HEK293 (cell line): ENCODE measurements around the gene R3HDM2.

Experiments used
- CTCF ChIP-seq: fragments of 450-650 bp; formaldehyde crosslinking; IDR thresholded peaks from 2 replicates; pipeline ENCODE4 v1.5.1; 2016; ENCODE audit warnings: missing biosample characterization, missing genetic modification characterization
- KLF16 ChIP-seq: fragments of 450-650 bp; formaldehyde crosslinking; IDR thresholded peaks from 2 replicates; pipeline ENCODE4 v1.5.1; 2017; ENCODE audit warnings: missing biosample characterization, missing genetic modification characterization
- REPIN1 ChIP-seq: fragments of 450-650 bp; formaldehyde crosslinking; IDR thresholded peaks from 2 replicates; pipeline ENCODE4 v1.5.1; 2017; ENCODE audit warnings: missing biosample characterization, missing genetic modification characterization, low read depth
- SALL2 ChIP-seq: fragments of 450-650 bp; formaldehyde crosslinking; IDR thresholded peaks from 2 replicates; pipeline ENCODE4 v1.5.0; 2017; ENCODE audit warnings: missing biosample characterization, mild to moderate bottlenecking, missing genetic modification characterization, borderline replicate concordance
- SP7 ChIP-seq: fragments of 450-650 bp; formaldehyde crosslinking; IDR thresholded peaks from 2 replicates; pipeline ENCODE4 v1.5.1; 2016; ENCODE audit warnings: missing biosample characterization, missing genetic modification characterization
- YY1 ChIP-seq: fragments of 450-650 bp; formaldehyde crosslinking; IDR thresholded peaks from 2 replicates; pipeline ENCODE4 v1.5.1; 2018; ENCODE audit warnings: missing biosample characterization, missing genetic modification characterization
- ZXDB ChIP-seq: fragments of 450-650 bp; formaldehyde crosslinking; IDR thresholded peaks from 2 replicates; pipeline ENCODE4 v1.5.1; 2016; ENCODE audit warnings: missing biosample characterization, missing genetic modification characterization
- TF ChIP-seq, protein P1 (sequence below): fragments of 450-650 bp; formaldehyde crosslinking; IDR thresholded peaks from 2 replicates; pipeline ENCODE4 v1.5.1; 2016; ENCODE audit warnings: missing biosample characterization, missing genetic modification characterization

- TF ChIP-seq CTCF (tag by site-specific recombination) (no peak), KLF16 (no peak), YY1 (tag by site-specific recombination) (no peak), REPIN1 (no peak), SALL2 (no peak), SP7 (tag by site-specific recombination) (no peak), ZXDB (no peak)
- TF ChIP-seq, protein P1, sequence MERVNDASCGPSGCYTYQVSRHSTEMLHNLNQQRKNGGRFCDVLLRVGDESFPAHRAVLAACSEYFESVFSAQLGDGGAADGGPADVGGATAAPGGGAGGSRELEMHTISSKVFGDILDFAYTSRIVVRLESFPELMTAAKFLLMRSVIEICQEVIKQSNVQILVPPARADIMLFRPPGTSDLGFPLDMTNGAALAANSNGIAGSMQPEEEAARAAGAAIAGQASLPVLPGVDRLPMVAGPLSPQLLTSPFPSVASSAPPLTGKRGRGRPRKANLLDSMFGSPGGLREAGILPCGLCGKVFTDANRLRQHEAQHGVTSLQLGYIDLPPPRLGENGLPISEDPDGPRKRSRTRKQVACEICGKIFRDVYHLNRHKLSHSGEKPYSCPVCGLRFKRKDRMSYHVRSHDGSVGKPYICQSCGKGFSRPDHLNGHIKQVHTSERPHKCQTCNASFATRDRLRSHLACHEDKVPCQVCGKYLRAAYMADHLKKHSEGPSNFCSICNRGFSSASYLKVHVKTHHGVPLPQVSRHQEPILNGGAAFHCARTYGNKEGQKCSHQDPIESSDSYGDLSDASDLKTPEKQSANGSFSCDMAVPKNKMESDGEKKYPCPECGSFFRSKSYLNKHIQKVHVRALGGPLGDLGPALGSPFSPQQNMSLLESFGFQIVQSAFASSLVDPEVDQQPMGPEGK = no peak
Measured at GRCh38 chr12:57438400-57438799, 7.6 kb upstream of the R3HDM2 start.
